DND-41 (cell line): ENCODE measurements around the gene LOXL3.

ENCODE experiments used
- ATAC-seq: fragments of 200-7000 bp; cut with Tn5 transposase; 3 replicates; pipeline ENCODE4 v1.9.1; 2021; ENCODE audit warnings: low read depth; ENCODE audit not compliant: insufficient read depth
- DNase-seq: peaks from one replicate; pipeline ENCODE4 v3.0.0-alpha.2; 2020
- H2AFZ ChIP-seq: 2 replicates; pipeline ENCODE4 v1.6.0; 2012; ENCODE audit warnings: low read depth, low read length
- H3K27ac ChIP-seq: 2 replicates; pipeline ENCODE4 v1.5.1; 2012; ENCODE audit warnings: low read length, inconsistent platforms
- H3K27me3 ChIP-seq: fragments of 200-600 bp; sonication (generic); 2 replicates; pipeline ENCODE4 v1.6.0; 2012; ENCODE audit warnings: low read length, mild to moderate bottlenecking, inconsistent platforms; ENCODE audit not compliant: insufficient read depth, poor library complexity
- H3K36me3 ChIP-seq: 2 replicates; pipeline ENCODE4 v1.5.1; 2012; ENCODE audit warnings: low read length, inconsistent platforms; ENCODE audit not compliant: insufficient read depth
- H3K4me1 ChIP-seq: 2 replicates; pipeline ENCODE4 v1.5.1; 2012; ENCODE audit warnings: mild to moderate bottlenecking, low read length; ENCODE audit not compliant: insufficient read depth
- H3K4me2 ChIP-seq: 2 replicates; pipeline ENCODE4 v1.6.0; 2012; ENCODE audit warnings: mild to moderate bottlenecking, moderate library complexity, low read length, inconsistent platforms; ENCODE audit not compliant: insufficient read depth
- H3K4me3 ChIP-seq, 2 experiments: fragments of 200-600 bp in 1 of 2; shearing (Covaris generic) in 1 of 2; 2 replicates each; pipeline ENCODE4 v1.5.1; 2012 to 2016; ENCODE audit warnings: inconsistent platforms in 2 of 2, low read length in 2 of 2, mild to moderate bottlenecking in 2 of 2, low read depth in 1 of 2, moderate library complexity in 1 of 2
- H3K79me2 ChIP-seq: 2 replicates; pipeline ENCODE4 v1.6.0; 2012; ENCODE audit warnings: low read length, inconsistent platforms; ENCODE audit not compliant: insufficient read depth
- H3K9ac ChIP-seq: 2 replicates; pipeline ENCODE4 v1.6.0; 2012; ENCODE audit warnings: low read depth, mild to moderate bottlenecking, inconsistent platforms, low read length, moderate library complexity
- H3K9me3 ChIP-seq: 2 replicates; pipeline ENCODE4 v1.5.1; 2012; ENCODE audit warnings: low read length, moderate library complexity, mild to moderate bottlenecking, inconsistent platforms; ENCODE audit not compliant: insufficient read depth, severe bottlenecking
- H4K20me1 ChIP-seq: 2 replicates; pipeline ENCODE4 v1.6.0; 2012; ENCODE audit warnings: low read length; ENCODE audit not compliant: insufficient read depth
- EZH2 ChIP-seq: IDR thresholded peaks from 3 replicates; pipeline ENCODE4 v1.6.1; 2012; ENCODE audit warnings: borderline replicate concordance, low read depth, mild to moderate bottlenecking, moderate library complexity, low read length, inconsistent platforms; ENCODE audit not compliant: severe bottlenecking
- TF ChIP-seq, protein P1 (sequence below): IDR thresholded peaks from 2 replicates; pipeline ENCODE4 v1.5.1; 2012; ENCODE audit warnings: borderline replicate concordance, low read length, moderate library complexity, mild to moderate bottlenecking; ENCODE audit not compliant: poor library complexity, severe bottlenecking; ENCODE audit errors: extremely low read depth

The LOXL3 gene

DNA sequence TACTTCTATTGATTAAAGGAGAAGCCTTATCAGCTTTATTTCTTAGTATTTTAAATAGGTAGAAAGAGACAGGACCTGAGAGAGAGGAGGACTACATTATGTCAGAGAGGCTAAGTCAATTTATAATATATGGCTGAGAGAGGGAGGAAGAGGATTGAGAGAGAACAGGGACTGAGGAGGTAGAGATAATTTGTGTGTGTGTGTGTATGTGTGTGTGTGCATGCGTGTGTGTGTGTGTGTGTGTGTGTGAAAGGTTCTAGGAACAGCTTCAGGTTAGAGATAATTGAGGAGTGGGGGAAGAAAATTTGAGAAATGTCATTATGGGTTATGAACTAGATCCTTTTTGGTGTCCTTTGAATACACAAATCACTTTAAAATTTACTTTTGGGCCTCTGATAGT, 15.9 kb upstream of the LOXL3 start:
- DNase-seq (no peak), ATAC-seq (no peak)
- Histone ChIP-seq H4K20me1 (no peaks in the 10 kb centered on the region), H3K79me2 (no peaks in the 10 kb centered on the region), H3K4me3 (no peak overlapping the region), H3K27ac (no peak overlapping the region), H3K4me2 (no peak overlapping the region), H2AFZ (no peak overlapping the region), H3K36me3 (no peaks in the 10 kb centered on the region), H3K4me1 (peaks cover 16% of the 10 kb centered on the region), H3K9me3 (no peaks in the 10 kb centered on the region), H3K27me3 (peaks cover 12% of the 10 kb centered on the region), H3K9ac (no peak overlapping the region)
- TF ChIP-seq, protein P1, sequence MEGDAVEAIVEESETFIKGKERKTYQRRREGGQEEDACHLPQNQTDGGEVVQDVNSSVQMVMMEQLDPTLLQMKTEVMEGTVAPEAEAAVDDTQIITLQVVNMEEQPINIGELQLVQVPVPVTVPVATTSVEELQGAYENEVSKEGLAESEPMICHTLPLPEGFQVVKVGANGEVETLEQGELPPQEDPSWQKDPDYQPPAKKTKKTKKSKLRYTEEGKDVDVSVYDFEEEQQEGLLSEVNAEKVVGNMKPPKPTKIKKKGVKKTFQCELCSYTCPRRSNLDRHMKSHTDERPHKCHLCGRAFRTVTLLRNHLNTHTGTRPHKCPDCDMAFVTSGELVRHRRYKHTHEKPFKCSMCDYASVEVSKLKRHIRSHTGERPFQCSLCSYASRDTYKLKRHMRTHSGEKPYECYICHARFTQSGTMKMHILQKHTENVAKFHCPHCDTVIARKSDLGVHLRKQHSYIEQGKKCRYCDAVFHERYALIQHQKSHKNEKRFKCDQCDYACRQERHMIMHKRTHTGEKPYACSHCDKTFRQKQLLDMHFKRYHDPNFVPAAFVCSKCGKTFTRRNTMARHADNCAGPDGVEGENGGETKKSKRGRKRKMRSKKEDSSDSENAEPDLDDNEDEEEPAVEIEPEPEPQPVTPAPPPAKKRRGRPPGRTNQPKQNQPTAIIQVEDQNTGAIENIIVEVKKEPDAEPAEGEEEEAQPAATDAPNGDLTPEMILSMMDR: no peak
- TF ChIP-seq EZH2: no peak

DNA sequence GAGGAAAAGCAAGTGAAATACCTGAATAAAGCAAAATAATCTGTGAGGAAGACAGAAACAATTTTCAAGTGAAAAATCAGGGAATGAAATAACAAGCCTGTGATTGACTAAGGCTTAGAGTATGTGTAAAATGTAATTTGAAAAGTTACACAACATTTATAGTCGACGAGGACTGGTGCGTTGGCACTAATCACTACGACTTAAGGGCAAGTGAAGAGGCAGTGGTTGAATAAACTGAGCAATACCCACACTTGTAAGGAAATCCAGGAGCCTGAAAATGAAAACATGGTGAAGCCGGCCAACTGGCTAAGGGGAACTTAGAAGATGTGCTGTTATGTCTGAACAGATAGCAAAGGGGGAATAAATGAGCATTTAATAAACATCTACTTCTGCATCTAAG, 14.1 kb upstream of the LOXL3 start:
- Histone ChIP-seq H3K27ac (no peak overlapping the region), H3K9ac (no peak overlapping the region), H3K4me1 (no peaks in the 10 kb centered on the region), H3K27me3 (peaks cover 12% of the 10 kb centered on the region), H4K20me1 (no peaks in the 10 kb centered on the region), H3K4me3 (no peak overlapping the region), H2AFZ (no peak overlapping the region), H3K79me2 (no peaks in the 10 kb centered on the region), H3K36me3 (no peaks in the 10 kb centered on the region), H3K9me3 (no peaks in the 10 kb centered on the region), H3K4me2 (no peak overlapping the region)
- DNase-seq (no peak), ATAC-seq (no peak)
- TF ChIP-seq, protein P1: no peak
- no peak for TF ChIP-seq EZH2

DNA sequence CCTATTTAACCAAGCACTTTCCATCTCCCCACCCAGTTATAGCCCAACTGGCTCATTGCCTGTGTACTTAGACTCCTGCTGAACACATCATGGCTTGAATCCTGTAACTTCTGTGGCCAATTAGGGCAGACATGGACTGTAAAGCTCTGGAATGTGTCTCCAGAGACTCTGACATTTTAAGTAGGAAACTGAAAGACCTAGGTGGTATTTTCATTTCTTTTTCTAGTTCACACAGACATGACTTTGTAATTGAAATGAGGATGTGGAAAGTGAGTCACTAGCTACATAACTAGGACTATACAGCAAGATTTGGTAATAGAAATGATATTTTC, 13.0 kb upstream of the LOXL3 start:
- Histone ChIP-seq H3K4me1 (no peaks in the 10 kb centered on the region), H3K4me2 (no peak overlapping the region), H3K27ac (no peak overlapping the region), H2AFZ (no peak overlapping the region), H3K9me3 (no peaks in the 10 kb centered on the region), H4K20me1 (no peaks in the 10 kb centered on the region), H3K9ac (no peak overlapping the region), H3K79me2 (no peaks in the 10 kb centered on the region), H3K27me3 (peaks cover 16% of the 10 kb centered on the region), H3K36me3 (no peaks in the 10 kb centered on the region), H3K4me3 (no peak overlapping the region)
- ATAC-seq: no peak
- DNase-seq: no peak
- TF ChIP-seq, protein P1: no peak
- TF ChIP-seq EZH2: no peak
